ENCODE results near the gene AEBP2. TPM values are rescaled to one million over a fixed set of nuclear protein-coding genes. Genes with fewer than 3 reads are reported as not detected.
A peak's percentile ranks its signal among the peaks of the same experiment; 100 is the strongest.
"Not testable (repeated sequence)": the region's sequence is repeated elsewhere in the genome, so short reads cannot be mapped to it uniquely, and the experiment has no call there.

Gene AEBP2
- total RNA-seq (10 to 100 TPM; 21.6 to 24.6 (median 23.8) TPM), polyA plus RNA-seq (10 to 100 TPM in 1 of 3 donors, 1 to 10 TPM in 2; 5.3 to 14.1 (median 6.7) TPM)
- long read RNA-seq, donor 1, full-length matches to known transcripts = 7 of 10 reads
- long read RNA-seq, donor 1, partial matches to known transcripts = 0 of 10 reads
- long read RNA-seq, donor 1, other reads (novel, unspliced or antisense) = 3 of 10 reads
- long read RNA-seq, donor 2, full-length matches to known transcripts = 6 of 11 reads
- long read RNA-seq, donor 2, partial matches to known transcripts = 1 of 11 reads
- long read RNA-seq, donor 2, other reads (novel, unspliced or antisense) = 4 of 11 reads

- Histone ChIP-seq H3K27ac (peak within 1 kb of the TSS; percentile 87), H3K9me3 (no peaks in the 10 kb centered on the region), H3K36me3 (ENCODE audit: insufficient read depth in 1 of 2, low read depth in 1 of 2) (peaks cover 0 to 7% of the 10 kb centered on the region in 2 donors), H3K4me3 (peak within 1 kb of the TSS; percentile 92), H3K27me3 (ENCODE audit: insufficient read depth in 3 of 3, low read length in 2 of 3) (no peaks in the 10 kb centered on the region), H3K4me1 (peaks cover 23% of the 10 kb centered on the region)
- TF ChIP-seq CTCF (IDR thresholded peaks at IDR 0.05) = no peak
- ATAC-seq (peak; percentile 97 to 99 (median 98)), DNase-seq (peak; percentile 94 to 97)
- intact Hi-C loops (cut with DNase I) = no loop called here
- 5 to 9% (median 7%) methylated on average over 56 to 102 of the region's 102 CpGs for WGBS, 3 donors
These were observed at the start of gene AEBP2 for GRCh38 chr12:19439059-19440018. TSS of gene AEBP2 (plus strand) at chr12:19439492. CDS start at chr12:19439700, 208 bp downstream.

GRCh38 chr12:19390051-19390598, 49.2 kb upstream of the AEBP2 start:
- no peak overlapping the region for H3K27ac ChIP-seq
- no peak for ATAC-seq
- intact Hi-C loops (cut with DNase I) = no loop called here

GRCh38 chr12:19392644-19393043, 46.6 kb upstream of the AEBP2 start:
- WGBS, 3 donors = 55 to 69% (median 59%) methylated on average over 8 of the region's 8 CpGs
- H3K4me3 ChIP-seq; H3K4me1 ChIP-seq; H3K27ac ChIP-seq; H3K36me3 ChIP-seq (ENCODE audit: insufficient read depth in 1 of 2, low read depth in 1 of 2); DNase-seq; H3K9me3 ChIP-seq; ATAC-seq; H3K27me3 ChIP-seq (ENCODE audit: insufficient read depth in 3 of 3, low read length in 2 of 3); intact Hi-C loops (cut with DNase I): not testable (repeated sequence)

More at GRCh38 chr12:19390051-19390598, 49.2 kb upstream of the AEBP2 start:
- WGBS, 3 donors = 66 to 73% (median 73%) methylated on average over 3 of the region's 3 CpGs
- Histone ChIP-seq H3K27me3 (ENCODE audit: insufficient read depth in 3 of 3, low read length in 2 of 3) (no peaks in the 10 kb centered on the region), H3K9me3 (no peaks in the 10 kb centered on the region), H3K4me1 (no peaks in the 10 kb centered on the region), H3K4me3 (no peak overlapping the region), H3K36me3 (ENCODE audit: insufficient read depth in 1 of 2, low read depth in 1 of 2) (no peaks in the 10 kb centered on the region)
- DNase-seq = no peak
- TF ChIP-seq CTCF (IDR thresholded peaks at IDR 0.05) = no peak

GRCh38 chr12:19394385-19394784, 44.9 kb upstream of the AEBP2 start:
- intact Hi-C loops (cut with DNase I) = no loop called here
- Histone ChIP-seq H3K4me3 (no peak overlapping the region), H3K27ac (no peak overlapping the region), H3K9me3 (no peaks in the 10 kb centered on the region), H3K27me3 (ENCODE audit: insufficient read depth in 3 of 3, low read length in 2 of 3) (no peaks in the 10 kb centered on the region), H3K4me1 (no peaks in the 10 kb centered on the region), H3K36me3 (ENCODE audit: insufficient read depth in 1 of 2, low read depth in 1 of 2) (no peaks in the 10 kb centered on the region)
- 42 to 67% (median 61%) methylated on average over 2 of the region's 2 CpGs for WGBS, 3 donors
- ATAC-seq (no peak), DNase-seq (no peak)
- TF ChIP-seq CTCF (IDR thresholded peaks at IDR 0.05) = no peak

GRCh38 chr12:19397534-19397933, 41.8 kb upstream of the AEBP2 start:
- Histone ChIP-seq H3K4me3 (no peak overlapping the region), H3K27me3 (ENCODE audit: insufficient read depth in 3 of 3, low read length in 2 of 3) (no peaks in the 10 kb centered on the region), H3K36me3 (ENCODE audit: insufficient read depth in 1 of 2, low read depth in 1 of 2) (no peaks in the 10 kb centered on the region), H3K9me3 (no peaks in the 10 kb centered on the region), H3K27ac (no peak overlapping the region), H3K4me1 (no peaks in the 10 kb centered on the region)
- ATAC-seq (no peak), DNase-seq (no peak)
- no peak for TF ChIP-seq CTCF (IDR thresholded peaks at IDR 0.05)
- 86 to 91% (median 88%) methylated on average over 4 of the region's 4 CpGs for WGBS, 3 donors
- intact Hi-C loops (cut with DNase I) = no loop called here

Data from psoas muscle (tissue), 8 donors.